ENCODE data around the gene HOXB3.

DNA sequence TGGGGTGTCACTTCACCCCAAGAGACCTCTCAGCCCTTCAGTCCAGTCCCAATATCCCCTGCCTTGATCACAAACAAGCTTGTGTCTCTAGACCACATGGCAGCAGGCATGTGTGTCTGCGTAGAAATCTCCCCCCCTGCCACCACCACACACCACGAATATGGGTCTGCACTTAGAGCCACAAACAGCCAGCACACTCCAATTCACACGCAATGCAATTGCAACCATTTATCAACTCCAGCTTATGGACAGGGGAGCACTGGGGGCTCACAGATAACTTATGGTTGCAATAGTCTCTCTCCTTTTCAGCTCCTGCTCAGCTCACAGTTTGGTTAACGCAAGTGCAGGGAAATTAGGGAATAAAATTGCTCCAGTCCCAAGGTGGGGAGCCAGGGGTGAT is 33.5 kb upstream of the HOXB3 start:
- TF ChIP-seq POLR2AphosphoS5 (IDR thresholded peaks at IDR 0.05) (no peak), POLR2A (IDR thresholded peaks at IDR 0.05) (no peak)

All from sigmoid colon (tissue), 4 donors.